Measurements from ENCODE around the gene PRKCH.

The PRKCH gene

DNA sequence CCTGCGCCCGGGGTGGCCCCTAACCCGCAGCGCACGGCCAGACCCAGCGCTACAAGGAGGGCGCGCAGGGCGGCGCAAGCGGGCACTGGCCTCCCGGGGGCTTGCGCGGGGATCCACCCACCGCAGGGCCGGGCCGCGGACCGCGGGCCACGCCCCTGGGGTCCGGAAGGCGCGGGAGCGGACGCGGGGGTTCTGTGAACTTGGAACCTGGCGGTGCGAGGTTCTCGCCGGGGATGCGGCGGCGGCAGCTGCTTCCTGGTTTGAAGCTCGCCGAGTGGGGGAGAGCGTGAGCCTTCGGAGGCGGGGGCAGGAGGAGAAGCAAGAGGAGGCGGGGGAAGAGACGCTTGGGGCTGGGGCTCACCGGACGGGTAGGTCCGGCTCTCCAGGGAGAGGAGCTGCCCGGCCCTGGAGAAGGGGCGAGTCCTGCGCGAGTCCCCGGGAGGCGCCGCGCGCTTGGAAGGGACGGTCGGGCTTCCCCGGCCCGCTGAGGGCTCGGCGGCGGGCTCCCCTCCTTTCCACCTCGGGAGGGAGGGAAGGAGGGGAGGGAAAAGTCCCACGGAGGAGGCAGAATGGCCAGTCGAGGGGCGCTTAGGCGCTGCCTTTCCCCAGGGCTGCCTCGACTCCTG, at the start of gene PRKCH:
PRKCH (plus strand) TSS at position 195 of the 626 bp plus-strand sequence. CDS start 523 bp downstream, outside the sequence.
- no peak for DNase-seq (ENCODE audit: low spot score)

DNA sequence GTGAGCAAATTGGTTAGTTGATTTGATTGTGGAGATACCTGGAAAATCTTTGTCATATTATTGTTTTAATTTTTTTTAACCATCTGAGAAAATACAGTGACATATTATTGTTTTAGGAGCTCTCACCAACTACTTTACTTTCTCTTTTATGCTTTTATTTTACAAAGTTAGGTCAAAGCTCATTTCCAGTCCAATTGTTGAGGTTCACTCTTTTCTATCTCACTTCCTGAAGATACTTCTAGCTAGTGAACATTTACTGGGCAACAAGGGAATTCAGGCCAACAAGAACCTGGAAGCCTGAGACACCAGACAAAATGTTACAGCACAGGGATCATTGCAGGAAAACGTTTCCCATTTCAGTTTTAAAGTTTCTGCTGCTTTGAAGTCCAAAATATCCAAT, 44.1 kb upstream of the PRKCH start:
- no peak for DNase-seq (ENCODE audit: low spot score)

DNA sequence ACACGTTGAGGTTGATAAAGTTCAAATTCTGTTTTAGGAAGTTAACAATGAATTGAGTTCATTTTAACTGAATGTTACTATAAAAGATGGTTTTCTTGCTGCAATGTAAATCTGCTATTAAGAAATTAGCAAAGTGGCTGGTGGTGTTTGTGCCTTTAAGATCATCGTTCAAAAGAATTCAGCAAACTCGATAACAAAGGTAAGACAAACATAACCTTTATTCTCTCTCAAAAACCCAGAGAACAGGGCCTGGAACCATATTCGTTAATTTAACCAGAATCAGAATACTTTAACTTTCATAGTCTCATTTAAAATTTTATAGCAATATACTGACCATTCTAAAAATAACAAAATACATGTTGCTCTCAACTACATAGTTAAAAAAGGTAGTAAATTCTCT, 43.6 kb upstream of the PRKCH start:
- DNase-seq (ENCODE audit: low spot score), result no peak

DNA sequence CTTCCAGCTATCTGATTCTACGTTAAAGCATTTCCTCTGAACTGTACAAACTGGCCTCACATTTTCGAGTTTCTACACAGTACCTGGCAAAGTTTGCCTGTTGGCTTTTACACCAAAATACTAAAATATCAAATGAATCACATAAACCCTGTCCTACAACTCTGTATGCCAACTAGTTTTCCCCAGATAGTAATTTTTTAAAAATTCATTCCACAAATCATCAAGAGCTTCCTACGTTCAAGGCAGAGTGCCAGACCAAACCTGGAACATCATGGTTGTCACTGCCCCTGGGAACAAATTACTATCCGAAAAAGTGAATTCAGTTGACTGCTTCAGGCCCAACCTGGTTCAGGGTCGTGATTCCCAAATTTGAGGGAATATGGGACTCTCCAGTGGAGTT, 42.3 kb upstream of the PRKCH start:
- no peak for DNase-seq (ENCODE audit: low spot score)

DNA sequence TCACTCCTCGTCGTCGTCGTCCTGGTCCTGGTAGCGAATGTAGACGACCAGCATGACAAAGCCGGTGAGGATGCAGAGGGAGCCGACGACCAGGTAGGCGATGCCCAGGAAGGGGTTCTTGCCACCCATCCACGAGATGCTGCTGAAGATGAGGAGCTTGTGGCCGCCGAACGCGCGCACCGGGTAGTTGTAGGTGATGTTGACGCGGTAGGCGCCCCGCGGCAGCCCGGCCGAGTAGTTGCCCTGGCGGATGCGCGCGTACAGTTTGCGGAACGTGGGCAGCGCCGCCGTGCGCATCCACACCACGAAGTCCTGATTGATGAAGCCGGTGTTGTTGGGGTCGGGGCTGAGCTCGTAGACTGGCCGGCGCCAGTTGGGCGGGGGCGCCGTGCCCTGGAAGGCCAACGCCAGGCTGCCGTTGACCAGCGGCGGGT, 41.3 kb upstream of the PRKCH start:
- DNase-seq (ENCODE audit: low spot score), result peak; percentile 70

DNA sequence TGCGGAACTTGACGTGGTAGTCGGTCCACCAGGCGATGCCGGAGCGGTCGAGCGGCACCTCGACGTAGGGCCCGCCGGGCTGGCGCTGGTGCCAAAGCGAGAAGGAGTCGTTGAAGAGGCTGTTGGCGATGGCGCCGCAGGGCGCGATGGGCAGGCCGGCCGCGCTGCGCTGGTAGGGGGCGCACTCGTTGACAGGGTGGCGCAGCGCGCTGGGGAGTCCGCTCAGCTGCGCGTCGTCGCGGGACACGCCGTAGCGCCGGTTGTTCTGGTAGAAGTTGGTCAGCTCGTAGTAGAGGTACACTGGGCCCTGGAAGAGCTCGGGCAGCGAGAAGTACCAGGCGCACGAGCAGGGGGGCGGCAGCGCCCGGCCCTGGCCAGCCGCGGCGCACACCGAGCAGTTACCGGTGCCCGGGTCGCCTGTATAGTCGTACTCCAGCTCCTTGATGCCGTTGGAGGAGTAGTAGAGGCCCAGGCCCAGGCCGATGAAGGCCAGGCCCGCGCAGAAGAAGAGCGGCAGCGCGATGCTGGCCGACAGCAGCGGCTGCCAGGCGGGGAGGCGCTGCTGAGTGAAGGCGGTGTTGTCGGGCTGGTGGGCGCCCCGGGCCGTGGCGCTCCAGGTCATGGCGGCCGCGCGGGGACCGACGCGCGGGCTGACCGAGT, 40.7 kb upstream of the PRKCH start:
- peak; percentile 81 for DNase-seq (ENCODE audit: low spot score)

DNA sequence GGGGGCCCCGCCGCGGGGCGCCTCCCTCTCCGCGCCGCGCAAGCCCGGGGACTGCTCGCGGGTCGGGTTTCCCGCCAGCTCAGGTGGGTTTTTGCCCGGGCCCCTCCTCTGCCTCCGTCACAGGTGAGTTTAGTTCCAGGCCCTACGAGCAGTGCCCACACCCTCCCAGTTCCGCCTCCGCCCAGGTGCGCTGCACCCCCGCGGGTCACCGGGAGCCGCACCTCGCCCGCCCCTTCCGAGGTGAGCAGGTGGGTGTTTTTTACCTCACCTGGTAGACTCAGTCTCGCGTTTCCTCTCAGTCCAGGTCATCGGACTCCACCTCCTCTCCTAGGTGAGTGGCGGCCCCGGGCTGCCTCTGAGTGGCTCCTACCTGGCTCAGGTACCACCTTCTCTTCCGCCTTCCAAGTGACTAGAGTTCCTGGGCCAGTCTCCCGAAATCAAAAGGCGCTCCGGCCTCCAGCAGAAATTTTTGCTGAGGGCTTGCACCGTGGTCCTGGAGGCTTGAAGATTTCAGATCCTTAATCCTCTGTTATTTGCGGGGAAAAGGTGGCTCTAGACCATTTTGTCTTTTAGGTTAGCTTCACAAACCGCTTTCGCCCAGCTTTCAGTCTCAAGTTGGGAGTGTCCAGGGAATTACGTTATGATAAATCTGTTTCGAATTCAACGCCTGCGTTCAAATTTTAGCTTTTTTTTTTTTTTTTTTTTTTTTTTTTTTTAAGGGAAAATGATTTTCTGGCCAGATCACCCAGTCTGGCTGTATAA, 40.0 kb upstream of the PRKCH start, which contains the start of gene TMEM30B:
TMEM30B (minus strand) TSS at position 153 of the 762 bp plus-strand sequence. CDS start 191 bp downstream, outside the sequence.
- DNase-seq (ENCODE audit: low spot score), result no peak

DNA sequence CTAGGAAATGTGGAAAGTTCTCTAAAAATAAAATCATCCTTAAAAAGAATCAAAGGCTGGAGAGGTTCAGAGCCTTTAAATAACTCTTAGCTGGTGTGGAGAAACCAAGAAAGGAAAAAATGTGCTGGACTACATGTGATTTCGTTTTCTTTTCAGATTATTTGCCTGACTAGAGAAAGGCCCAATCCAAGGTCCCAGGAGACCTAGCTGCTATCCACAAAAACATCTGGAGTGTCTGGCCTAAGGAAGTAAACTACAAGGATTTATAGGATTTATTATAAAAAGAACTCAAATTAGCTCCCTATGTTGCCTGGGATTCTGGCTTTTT, 39.5 kb upstream of the PRKCH start:
- DNase-seq (ENCODE audit: low spot score), result no peak

DNA sequence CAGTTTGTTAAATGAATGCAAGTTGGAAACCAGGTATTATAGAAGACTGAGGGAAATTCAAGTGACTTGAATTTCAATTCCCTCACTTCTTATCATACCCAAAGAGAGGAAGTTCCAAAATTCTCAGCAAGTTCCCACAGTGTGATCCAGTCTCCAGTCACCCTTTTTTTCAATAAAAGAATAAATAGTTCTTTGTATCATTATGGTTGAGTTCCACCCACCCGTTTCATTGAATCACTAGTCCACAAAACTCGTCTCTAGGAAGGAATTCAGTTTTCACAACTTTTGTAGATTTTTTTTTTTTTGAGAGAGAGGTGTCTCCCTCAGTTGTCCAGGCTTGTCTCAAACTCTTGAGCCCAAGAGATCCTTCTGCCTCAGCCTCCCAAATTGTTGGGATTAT, 38.6 kb upstream of the PRKCH start:
- DNase-seq (ENCODE audit: low spot score), result no peak

DNA sequence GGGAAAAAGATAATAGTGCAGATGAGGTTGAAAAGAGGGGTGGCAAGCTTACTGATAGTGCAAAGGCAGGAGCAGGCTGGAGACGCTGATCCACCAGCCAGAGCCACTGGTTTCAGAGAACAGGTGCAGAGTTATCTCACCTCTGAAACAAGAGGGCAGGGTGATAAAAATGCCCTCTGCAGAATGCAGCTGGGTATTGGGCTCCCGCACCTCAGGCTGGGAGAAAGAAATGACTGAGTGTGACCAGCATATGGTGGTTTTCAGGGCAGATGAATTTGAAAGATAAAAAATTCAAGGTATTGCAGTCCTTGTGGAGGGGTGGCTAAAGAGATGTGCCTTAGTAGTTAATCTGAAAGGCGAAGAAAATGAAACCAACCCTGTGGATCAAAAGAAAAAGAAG, 37.4 kb upstream of the PRKCH start:
- DNase-seq (ENCODE audit: low spot score), result no peak

DNA sequence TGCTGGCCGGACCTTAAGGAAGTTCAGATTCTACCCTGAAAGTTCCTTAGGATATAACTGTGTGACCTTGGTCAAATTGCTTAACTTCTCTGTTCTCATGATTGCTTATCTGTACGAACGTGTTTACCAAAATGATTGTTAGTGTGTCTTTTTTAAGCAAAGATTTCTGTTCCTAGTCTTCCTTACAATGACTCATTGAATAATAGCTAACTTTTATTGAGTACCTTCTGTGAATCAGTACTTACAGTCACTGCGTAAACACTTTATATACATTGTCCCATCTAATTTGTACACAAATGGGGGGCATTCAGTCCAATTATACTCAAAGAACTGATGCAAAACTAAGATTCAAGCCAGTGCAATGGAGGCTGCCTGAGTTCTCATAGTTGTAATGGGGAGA, 36.0 kb upstream of the PRKCH start:
- no peak for DNase-seq (ENCODE audit: low spot score)

DNA sequence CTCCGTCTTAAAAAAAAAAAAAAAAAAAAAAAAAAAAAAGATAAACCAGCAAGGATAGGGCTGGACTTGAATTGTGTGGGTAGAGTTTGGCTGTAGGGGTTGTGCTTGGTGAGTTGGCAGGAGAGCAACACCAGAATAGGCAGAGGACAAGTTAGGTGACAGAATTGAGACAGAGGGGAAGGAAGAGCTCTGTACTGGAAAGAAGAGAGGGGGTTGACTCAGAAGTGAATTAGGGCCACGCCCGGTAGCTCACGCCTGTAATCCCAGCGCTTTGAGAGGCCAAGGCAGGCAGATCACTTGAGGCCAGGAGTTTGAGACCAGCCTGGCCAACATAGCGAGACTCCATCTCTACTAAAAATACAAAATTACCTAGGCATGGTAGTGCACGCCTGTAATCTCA, 34.2 kb upstream of the PRKCH start:
- DNase-seq (ENCODE audit: low spot score), result no peak

DNA sequence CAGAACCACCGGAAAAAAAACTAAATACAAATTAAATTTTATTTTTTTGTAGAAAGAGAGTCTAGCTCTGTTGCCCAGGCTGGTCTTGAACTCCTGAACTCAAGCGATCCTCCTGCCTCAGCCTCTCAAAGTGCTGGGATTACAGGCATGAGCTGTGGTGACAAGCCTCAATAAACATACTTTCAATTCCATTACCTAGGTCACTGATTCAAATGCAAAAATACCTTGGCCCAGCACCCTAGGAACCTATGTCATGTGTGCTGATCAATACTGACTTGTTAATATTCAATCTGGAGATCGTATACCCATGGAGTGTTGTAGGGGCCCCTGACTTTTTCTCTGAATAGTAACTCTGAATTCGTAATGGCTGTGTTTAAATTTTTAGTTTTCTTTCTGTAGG, 33.2 kb upstream of the PRKCH start:
- no peak for DNase-seq (ENCODE audit: low spot score)

DNA sequence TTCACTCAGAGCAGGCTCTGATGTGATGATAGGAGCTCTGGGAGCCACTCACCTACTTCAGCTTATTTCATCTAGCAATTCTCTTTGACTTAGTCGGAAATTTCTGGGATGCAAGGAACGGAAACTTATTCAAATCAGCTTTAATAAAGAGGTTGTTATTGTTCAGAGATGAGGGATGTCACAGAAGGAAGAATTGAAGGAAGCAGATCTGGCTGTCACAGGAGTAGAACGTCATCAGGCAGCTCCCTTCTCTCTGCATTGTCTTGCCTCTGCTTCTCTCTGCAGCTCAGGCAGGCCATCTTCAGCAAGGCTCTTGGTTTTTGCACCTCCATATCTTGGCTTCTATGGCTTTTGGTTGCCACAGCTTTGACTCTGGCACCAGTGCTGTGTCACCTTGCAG, 32.7 kb upstream of the PRKCH start:
- DNase-seq (ENCODE audit: low spot score), result no peak

DNA sequence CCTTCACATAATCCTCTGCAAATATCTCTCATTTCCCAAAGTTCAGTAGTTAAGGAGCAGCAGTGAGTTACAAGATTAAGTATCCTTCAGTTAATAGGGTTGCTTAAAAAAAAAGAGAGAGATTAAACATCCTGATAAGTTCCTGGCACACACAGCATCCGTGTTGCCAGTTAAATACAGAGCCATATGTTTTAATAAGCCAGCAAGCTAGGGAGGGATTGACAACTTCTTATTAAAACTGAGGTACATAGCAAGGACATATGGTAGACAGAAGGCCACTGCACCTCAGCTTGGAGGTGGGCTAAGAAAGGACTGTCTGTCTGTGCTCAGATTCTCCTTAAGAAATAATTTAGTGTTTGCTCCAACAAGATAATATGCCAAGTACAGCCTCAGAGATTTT, 30.7 kb upstream of the PRKCH start:
- DNase-seq (ENCODE audit: low spot score), result no peak

DNA sequence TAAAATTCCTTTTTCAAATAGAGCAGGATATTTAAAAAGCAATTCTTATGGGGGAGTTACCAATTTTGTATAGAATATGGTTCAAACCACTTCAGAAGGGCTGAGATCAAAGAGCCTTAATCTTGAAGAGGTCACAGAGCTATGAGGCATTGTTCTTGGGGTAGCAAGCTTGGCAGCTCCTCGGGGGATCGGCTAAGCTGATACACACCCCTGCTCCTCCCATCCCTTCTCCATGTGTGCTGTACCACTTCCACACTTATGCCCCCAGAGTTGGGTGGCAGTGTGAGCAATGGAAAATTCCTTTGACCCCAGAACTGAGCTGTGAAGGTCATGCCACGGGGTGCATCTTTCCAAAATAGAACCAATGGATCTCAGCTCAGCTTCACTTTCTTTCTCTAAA, 25.2 kb upstream of the PRKCH start:
- DNase-seq (ENCODE audit: low spot score), result no peak

DNA sequence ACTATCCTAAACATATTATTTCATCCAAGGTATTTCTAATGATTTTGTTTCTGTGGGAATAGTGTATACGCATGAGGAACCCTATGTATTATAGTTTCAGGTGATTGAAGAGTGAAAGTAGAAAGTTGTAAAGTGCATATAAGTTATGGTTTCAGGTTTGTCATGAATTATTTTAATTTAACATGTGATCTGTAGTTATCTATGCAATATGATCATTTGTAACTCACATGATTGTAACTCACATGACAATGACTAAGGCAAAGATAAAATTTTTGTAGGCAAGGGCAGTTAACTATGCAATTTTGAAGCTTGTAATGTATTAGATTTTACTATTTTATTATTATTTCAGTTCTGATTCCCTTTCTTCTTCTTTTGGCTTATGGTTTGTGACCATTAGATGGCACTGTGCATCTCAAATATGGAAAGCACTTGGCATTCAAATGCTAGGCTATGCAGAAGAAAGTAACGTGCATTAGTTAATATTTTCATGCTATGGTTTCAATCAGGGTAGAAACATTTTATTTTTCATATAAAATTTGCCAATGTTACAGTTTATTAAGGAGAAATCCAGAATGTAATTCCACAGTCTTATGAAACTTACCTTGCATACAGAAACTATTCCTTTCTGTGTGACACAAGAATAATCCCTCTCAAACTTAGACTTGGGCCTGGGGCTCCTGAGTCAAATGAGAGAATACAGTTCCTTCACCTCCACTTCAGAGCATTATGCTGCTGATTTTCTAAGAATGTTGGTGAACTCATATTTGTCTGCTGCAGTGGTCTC, 24.5 kb upstream of the PRKCH start:
- no peak for DNase-seq (ENCODE audit: low spot score)

DNA sequence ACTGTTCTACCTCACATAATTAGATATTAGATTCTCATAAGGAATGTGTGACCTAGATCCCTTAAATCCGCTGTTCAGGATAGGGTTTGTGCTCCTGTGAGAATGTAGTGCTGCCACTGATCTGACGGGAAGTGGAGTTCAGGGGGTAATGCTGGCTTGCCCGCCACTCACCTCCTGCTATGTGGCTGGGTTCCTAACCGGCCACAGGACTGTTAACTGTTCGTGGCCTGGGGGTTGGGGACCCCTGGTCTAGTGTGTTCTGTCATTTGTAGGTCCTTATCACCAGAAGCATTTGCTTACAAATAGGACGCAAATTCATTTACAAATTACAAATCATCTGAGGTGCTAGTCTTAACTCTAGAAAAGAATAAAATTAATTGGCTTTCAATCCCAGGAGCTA, 23.8 kb upstream of the PRKCH start:
- no peak for DNase-seq (ENCODE audit: low spot score)

DNA sequence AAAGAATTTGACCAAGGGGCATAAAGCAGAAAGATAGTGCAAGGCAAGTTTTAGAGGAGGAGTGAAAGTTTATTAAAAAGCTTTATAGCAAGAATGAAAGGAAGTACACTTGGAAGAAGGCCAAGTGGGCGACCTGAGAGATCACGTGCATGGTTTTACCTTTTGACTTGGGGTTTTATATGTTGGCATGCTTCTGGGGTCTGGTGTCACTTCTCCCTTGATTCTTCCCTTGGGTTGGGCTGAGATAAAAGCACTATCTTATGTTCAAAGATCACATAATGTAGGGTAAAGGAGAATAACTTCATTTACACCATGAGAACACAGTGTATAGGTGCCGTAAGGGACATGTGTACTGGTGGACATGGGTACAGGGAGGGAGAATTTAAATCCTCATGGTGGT, 22.6 kb upstream of the PRKCH start:
- DNase-seq (ENCODE audit: low spot score), result no peak

DNA sequence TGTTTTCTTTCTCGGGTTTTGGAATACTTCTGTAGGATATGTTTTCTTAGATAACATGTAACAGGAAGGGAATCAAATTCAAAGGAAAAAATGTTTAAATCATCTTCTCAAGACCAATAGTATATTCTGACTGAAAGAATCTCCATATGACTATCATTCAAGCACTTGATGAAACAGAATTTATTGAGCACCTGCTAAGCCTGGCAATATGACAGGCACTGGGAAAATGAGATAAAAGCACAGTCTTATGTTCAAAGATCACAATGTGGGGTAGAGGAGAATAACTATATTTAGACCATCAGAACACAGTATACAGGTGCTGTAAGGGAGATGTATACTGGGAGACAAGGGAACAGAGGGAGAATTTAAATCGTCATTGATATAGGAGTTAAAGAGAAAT, 21.2 kb upstream of the PRKCH start:
- DNase-seq (ENCODE audit: low spot score), result no peak

DNA sequence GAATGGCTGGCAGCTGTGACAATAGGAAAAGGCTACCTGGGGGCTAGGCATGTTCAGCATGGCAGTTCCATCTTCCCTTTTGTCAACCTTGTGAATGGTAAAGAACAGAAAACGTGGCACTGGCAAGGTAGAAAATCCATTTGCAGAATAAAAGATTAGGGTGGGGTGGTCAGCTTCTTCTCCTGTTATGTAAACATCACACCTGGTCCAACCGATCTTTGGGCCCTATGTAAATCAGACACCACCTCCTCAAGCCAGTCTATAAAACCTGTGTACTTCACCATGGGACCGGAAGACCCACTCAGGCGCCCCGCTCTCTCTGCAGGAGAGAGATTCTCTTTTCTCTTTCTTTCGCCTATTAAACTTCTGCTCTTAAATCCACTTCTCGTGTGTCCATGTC, 20.6 kb upstream of the PRKCH start:
- DNase-seq (ENCODE audit: low spot score), result no peak

DNA sequence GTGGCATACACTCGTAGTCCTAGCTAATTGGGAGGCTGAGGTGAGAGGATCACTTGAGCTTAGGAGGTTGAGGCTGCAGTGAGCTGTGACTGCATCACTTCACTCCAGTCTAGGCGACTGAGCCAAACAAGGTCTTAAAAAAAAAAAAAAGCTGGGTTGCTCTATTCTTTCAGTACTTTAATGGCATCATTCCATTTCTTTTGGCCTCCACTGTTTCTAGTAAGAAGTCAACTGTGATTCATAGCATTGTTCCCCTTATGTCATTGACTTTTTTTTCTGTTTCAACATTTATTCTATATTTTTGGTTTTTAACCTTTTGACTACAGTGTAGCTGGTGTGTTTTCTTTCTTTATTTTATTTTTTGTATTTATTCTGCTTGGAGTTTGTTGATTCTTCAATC, 16.7 kb upstream of the PRKCH start:
- DNase-seq (ENCODE audit: low spot score), result no peak

DNA sequence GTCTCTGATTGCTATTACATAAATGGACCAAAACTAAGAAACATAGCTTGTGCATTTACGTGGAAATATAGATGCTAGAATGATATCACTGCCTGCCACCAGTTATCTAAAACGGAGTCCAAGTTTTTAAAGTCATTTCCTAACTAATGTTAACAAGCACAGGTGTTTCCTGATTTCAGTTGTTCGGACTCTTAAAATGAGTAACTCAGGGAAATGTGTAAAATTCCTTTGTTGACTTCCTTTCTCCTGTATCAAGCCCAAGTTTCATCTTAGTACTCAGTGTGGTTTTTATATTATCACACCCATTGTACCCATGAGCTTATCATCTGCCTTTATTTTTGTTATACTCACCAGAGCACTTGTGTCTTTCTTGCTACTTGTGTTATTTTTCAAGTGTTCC, 13.2 kb upstream of the PRKCH start:
- no peak for DNase-seq (ENCODE audit: low spot score)

All from left forelimb (tissue), 1 donor.